Daoy (cell line): ENCODE data around the gene PCOLCE2. TPM values are rescaled to one million over a fixed set of nuclear protein-coding genes. Genes with fewer than 3 reads are reported as not detected.

Source experiments
- DNase-seq: peaks from one replicate; pipeline ENCODE4 v3.0.0-alpha.2; 2015; ENCODE audit warnings: low read depth
- total RNA-seq: library from RNA; depleted of rRNA; stranded (reverse); fragments of >200 nt; shearing (Covaris generic); gene quantifications from 2 replicates; pipeline ENCODE4 v1.2.3, GENCODE V29; 2014; rRNA removed

PCOLCE2 gene
- total RNA-seq = 13.8 and 27.8 TPM in 2 replicates

- peak; percentile 68 for DNase-seq
Observed at GRCh38 chr3:142888481-142889211, at the start of gene PCOLCE2. Gene PCOLCE2, minus strand, starts transcription at chr3:142889083. Its CDS starts 187 bp downstream, at chr3:142888896.

GRCh38 chr3:142935963-142936362 lies 47.1 kb upstream of the PCOLCE2 start:
- no peak for DNase-seq

GRCh38 chr3:142934887-142935269 lies 46.0 kb upstream of the PCOLCE2 start:
- no peak for DNase-seq

GRCh38 chr3:142934128-142934886 lies 45.4 kb upstream of the PCOLCE2 start:
- no peak for DNase-seq

- peak; percentile 23 for DNase-seq
Observed at GRCh38 chr3:142931222-142931621, 42.3 kb upstream of the PCOLCE2 start.

GRCh38 chr3:142930463-142930862 lies 41.6 kb upstream of the PCOLCE2 start:
- no peak for DNase-seq

GRCh38 chr3:142929890-142930289 lies 41.0 kb upstream of the PCOLCE2 start:
- DNase-seq = no peak

GRCh38 chr3:142929109-142929508 lies 40.2 kb upstream of the PCOLCE2 start:
- peak; percentile 53 for DNase-seq

- DNase-seq = no peak
Observed at GRCh38 chr3:142926368-142926944, 37.6 kb upstream of the PCOLCE2 start.

GRCh38 chr3:142925140-142925539 lies 36.3 kb upstream of the PCOLCE2 start:
- DNase-seq = no peak

GRCh38 chr3:142923694-142924093 lies 34.8 kb upstream of the PCOLCE2 start:
- DNase-seq = no peak

GRCh38 chr3:142916605-142917004 lies 27.7 kb upstream of the PCOLCE2 start:
- DNase-seq = no peak

- DNase-seq = no peak
Observed at GRCh38 chr3:142915636-142916035, 26.8 kb upstream of the PCOLCE2 start.

- no peak for DNase-seq
Observed at GRCh38 chr3:142914286-142914811, 25.5 kb upstream of the PCOLCE2 start.

- no peak for DNase-seq
Observed at GRCh38 chr3:142913432-142913831, 24.5 kb upstream of the PCOLCE2 start.

- DNase-seq = no peak
Observed at GRCh38 chr3:142912402-142913172, 23.7 kb upstream of the PCOLCE2 start.

GRCh38 chr3:142910280-142910679 lies 21.4 kb upstream of the PCOLCE2 start:
- no peak for DNase-seq

- no peak for DNase-seq
Observed at GRCh38 chr3:142909282-142909681, 20.4 kb upstream of the PCOLCE2 start.

- DNase-seq = no peak
Observed at GRCh38 chr3:142907996-142908395, 19.1 kb upstream of the PCOLCE2 start.

GRCh38 chr3:142904639-142905436 lies 16.0 kb upstream of the PCOLCE2 start:
- DNase-seq = peak; percentile 72

- DNase-seq = no peak
Observed at GRCh38 chr3:142902356-142902755, 13.5 kb upstream of the PCOLCE2 start.
